WTC11 (cell line): Measurements from ENCODE around the gene CSH2. TPM values are rescaled to one million over a fixed set of nuclear protein-coding genes. Genes with fewer than 3 reads are reported as not detected.

Experiments
- ATAC-seq: fragments of 200-7000 bp; cut with Tn5 transposase; 2 replicates; pipeline ENCODE4 v1.10.0; 2021; ENCODE audit warnings: mild to moderate bottlenecking, moderate library complexity
- CTCF ChIA-PET: fragments of 300-600 bp; sonication (Branson Sonifier 250); formaldehyde crosslinking; loops from one replicate; lab custom pipeline; 2021; ENCODE audit warnings: antibody characterized with exemption; lab: Charles Lee
- POLR2A ChIA-PET: fragments of 350-600 bp; sonication (Branson Sonifier 250); formaldehyde crosslinking; loops from one replicate; lab custom pipeline; 2021; ENCODE audit warnings: antibody characterized with exemption; lab: Charles Lee
- DNase-seq: peaks from one replicate; pipeline ENCODE4 v3.0.0; 2021; ENCODE audit warnings: low spot score
- H3K27ac Mint-ChIP-seq: 2 replicates; pipeline ENCODE4 v1.8.0; 2021; ENCODE audit warnings: mixed read lengths
- H3K27me3 Mint-ChIP-seq: 2 replicates; pipeline ENCODE4 v1.8.0; 2021; ENCODE audit warnings: low read depth, mild to moderate bottlenecking, moderate library complexity, mixed read lengths
- H3K36me3 Mint-ChIP-seq: 2 replicates; pipeline ENCODE4 v1.8.0; 2021; ENCODE audit warnings: mixed read lengths
- H3K4me1 Mint-ChIP-seq: 2 replicates; pipeline ENCODE4 v1.8.0; 2022; ENCODE audit warnings: mixed read lengths
- H3K4me3 Mint-ChIP-seq: 2 replicates; pipeline ENCODE4 v1.8.0; 2021; ENCODE audit warnings: mild to moderate bottlenecking, moderate library complexity, mixed read lengths
- H3K9me3 Mint-ChIP-seq: 2 replicates; pipeline ENCODE4 v1.8.0; 2021; ENCODE audit warnings: mixed read lengths
- GTF2I ChIP-seq: fragments of 250-450 bp; sonication (Bioruptor Pico); conservative IDR thresholded peaks from 2 replicates; pipeline ENCODE4 v1.4.0; 2021; ENCODE audit warnings: mild to moderate bottlenecking
- SMAD3 ChIP-seq: sonication (generic); formaldehyde crosslinking; IDR thresholded peaks from 2 replicates; pipeline ENCODE4 v1.8.0; 2022; ENCODE audit warnings: missing genetic modification reagents, mild to moderate bottlenecking, borderline replicate concordance
- SP1 ChIP-seq: sonication (generic); formaldehyde crosslinking; conservative IDR thresholded peaks from 2 replicates; pipeline ENCODE4 v1.8.1; 2022; ENCODE audit warnings: missing genetic modification reagents
- TEAD1 ChIP-seq: sonication (generic); formaldehyde crosslinking; IDR thresholded peaks from 2 replicates; pipeline ENCODE4 v1.8.0; 2022; ENCODE audit warnings: mild to moderate bottlenecking, missing genetic modification reagents
- TP53 ChIP-seq: sonication (generic); formaldehyde crosslinking; IDR thresholded peaks from 2 replicates; pipeline ENCODE4 v1.8.1; 2023; ENCODE audit warnings: mild to moderate bottlenecking, missing genetic modification reagents
- ZNF219 ChIP-seq: sonication (generic); formaldehyde crosslinking; IDR thresholded peaks from 2 replicates; pipeline ENCODE4 v1.8.0; 2023; ENCODE audit warnings: missing genetic modification reagents, mild to moderate bottlenecking, borderline replicate concordance
- ZNF232 ChIP-seq: sonication (generic); formaldehyde crosslinking; IDR thresholded peaks from 2 replicates; pipeline ENCODE4 v1.8.0; 2022; ENCODE audit warnings: mild to moderate bottlenecking, missing genetic modification reagents
- ZNF317 ChIP-seq: sonication (generic); formaldehyde crosslinking; IDR thresholded peaks from 2 replicates; pipeline ENCODE4 v1.8.1; 2023; ENCODE audit warnings: low read depth, mild to moderate bottlenecking, moderate library complexity, missing genetic modification reagents, borderline replicate concordance
- total RNA-seq: library from RNA; stranded (reverse); gene quantifications from 3 replicates; pipeline ENCODE4 v1.2.3, GENCODE V29; 2021
- TF ChIP-seq, protein P1 (sequence below): sonication (generic); formaldehyde crosslinking; IDR thresholded peaks from 2 replicates; pipeline ENCODE4 v1.8.0; 2022; ENCODE audit warnings: missing genetic modification reagents
- TF ChIP-seq, protein P2 (sequence below): fragments of 250-450 bp; sonication (Bioruptor Pico); IDR thresholded peaks from 2 replicates; pipeline ENCODE4 v1.9.0; 2021; ENCODE audit warnings: mild to moderate bottlenecking, borderline replicate concordance
- TF ChIP-seq, protein P3 (sequence below): fragments of 250-450 bp; sonication (Bioruptor Pico); conservative IDR thresholded peaks from 2 replicates; pipeline ENCODE4 v1.9.0; 2021; ENCODE audit warnings: mild to moderate bottlenecking
- TF ChIP-seq, protein P4 (sequence below): sonication (generic); formaldehyde crosslinking; IDR thresholded peaks from 2 replicates; pipeline ENCODE4 v1.8.0; 2022; ENCODE audit warnings: mild to moderate bottlenecking, missing genetic modification reagents

The CSH2 gene
- total RNA-seq, 1 experiment from 2014 or later, result not detected

DNA sequence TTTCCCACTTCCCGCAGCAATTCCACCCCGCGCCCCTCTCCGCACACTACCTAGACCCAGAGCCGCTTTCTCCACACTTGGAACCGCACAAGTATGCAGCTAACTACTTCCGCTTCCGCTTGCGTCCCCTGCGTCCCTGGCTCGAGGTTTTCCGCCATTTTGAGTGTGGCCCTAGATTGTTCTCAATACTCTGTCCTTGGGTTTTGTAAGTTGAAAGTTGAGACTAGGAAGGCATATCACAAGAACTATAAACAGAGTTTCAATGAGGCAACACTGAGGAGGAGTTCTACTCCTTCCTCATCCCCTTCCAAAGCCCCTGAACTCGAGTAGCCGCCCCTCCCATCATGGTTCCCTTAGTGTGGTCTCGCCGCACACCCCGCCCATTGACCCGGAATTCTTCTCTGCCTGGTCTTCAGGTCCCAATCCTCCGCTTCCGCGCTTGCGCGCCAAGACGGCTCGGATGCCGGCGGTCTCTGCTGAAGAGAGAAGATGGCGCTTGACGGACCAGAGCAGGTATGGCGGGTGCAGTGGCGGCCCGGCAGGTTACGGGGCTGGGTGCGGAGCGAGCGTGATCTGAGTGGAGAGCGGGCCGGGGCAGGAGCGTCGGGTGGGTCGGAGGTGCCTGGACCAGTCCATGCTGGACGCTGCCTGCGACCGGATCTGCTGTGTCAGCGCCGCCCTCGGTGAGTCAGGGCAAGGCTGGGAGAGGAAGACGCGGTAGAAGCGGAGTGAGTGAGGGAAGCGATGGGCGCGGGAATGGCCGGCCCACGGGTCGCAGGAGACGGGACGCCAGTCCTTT, 46.3 kb downstream of the CSH2 start, which contains the start of the genes FTSJ3 and PSMC5 (continued):
- TF ChIP-seq, protein P1, sequence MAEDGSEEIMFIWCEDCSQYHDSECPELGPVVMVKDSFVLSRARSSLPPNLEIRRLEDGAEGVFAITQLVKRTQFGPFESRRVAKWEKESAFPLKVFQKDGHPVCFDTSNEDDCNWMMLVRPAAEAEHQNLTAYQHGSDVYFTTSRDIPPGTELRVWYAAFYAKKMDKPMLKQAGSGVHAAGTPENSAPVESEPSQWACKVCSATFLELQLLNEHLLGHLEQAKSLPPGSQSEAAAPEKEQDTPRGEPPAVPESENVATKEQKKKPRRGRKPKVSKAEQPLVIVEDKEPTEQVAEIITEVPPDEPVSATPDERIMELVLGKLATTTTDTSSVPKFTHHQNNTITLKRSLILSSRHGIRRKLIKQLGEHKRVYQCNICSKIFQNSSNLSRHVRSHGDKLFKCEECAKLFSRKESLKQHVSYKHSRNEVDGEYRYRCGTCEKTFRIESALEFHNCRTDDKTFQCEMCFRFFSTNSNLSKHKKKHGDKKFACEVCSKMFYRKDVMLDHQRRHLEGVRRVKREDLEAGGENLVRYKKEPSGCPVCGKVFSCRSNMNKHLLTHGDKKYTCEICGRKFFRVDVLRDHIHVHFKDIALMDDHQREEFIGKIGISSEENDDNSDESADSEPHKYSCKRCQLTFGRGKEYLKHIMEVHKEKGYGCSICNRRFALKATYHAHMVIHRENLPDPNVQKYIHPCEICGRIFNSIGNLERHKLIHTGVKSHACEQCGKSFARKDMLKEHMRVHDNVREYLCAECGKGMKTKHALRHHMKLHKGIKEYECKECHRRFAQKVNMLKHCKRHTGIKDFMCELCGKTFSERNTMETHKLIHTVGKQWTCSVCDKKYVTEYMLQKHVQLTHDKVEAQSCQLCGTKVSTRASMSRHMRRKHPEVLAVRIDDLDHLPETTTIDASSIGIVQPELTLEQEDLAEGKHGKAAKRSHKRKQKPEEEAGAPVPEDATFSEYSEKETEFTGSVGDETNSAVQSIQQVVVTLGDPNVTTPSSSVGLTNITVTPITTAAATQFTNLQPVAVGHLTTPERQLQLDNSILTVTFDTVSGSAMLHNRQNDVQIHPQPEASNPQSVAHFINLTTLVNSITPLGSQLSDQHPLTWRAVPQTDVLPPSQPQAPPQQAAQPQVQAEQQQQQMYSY (CRISPR knock-in tag), result peak; percentile 56; the same call in 1 of the 2 replicates
- TF ChIP-seq ZNF317 (CRISPR knock-in tag), result no peak
- no peak for TF ChIP-seq GTF2I (CRISPR knock-in tag)

DNA sequence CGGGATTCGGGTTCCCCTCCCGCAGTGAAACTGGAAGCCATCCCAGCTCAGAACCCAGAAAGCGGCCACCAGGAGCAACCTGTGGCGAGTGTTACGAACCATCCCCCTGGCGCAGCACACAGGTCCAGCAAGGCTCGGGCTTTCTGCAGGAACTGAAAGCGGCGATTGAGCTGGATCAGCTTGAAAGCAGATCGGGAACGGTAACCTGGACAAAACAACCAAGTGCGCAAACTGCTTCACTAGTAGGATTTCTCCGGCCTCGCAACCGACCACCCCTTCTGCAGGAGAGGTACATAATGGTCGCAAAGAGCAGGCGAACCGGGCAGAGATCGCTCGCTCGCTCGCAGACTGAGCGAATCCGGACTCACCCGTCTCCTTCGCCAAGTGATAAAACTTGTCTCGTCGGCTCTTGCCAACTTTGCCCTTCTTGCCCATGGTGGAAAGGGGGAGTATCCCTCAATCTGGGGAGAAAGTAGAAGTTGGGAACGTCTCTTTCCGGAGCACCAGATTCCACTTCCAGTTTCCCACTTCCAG, 46.9 kb downstream of the CSH2 start:
- CTCF ChIA-PET, result interaction anchor here (2.0 to 4.4 kb wide), 2 partner anchors 13 to 22 kb away, joined by 5 to 16 read pairs; no protein-coding TSS in a partner anchor
- POLR2A ChIA-PET, result interaction anchor here (1.0 to 1.6 kb wide), 3 partner anchors 17 to 53 kb away, joined by 4 to 9 read pairs (median 7); partner anchors contain the start of genes CCDC47 and DDX42
- DNase-seq (no peak), ATAC-seq (peak; percentile 2)
- Mint-ChIP-seq H3K4me3 (peak overlapping the region; percentile 96), H3K27ac (peak overlapping the region; percentile 100), H3K9me3 (no peaks in the 10 kb centered on the region), H3K4me1 (peaks cover 18% of the 10 kb centered on the region), H3K27me3 (no peaks in the 10 kb centered on the region), H3K36me3 (peaks cover 76% of the 10 kb centered on the region)
- TF ChIP-seq ZNF219 (CRISPR knock-in tag) (no peak), TEAD1 (CRISPR knock-in tag) (0 out of 2 replicates have a peak, but pooled peaks have one; percentile 7), TP53 (no peak), ZNF232 (CRISPR knock-in tag) (no peak), SMAD3 (CRISPR knock-in tag) (no peak), SP1 (no peak)
- TF ChIP-seq, protein P2, sequence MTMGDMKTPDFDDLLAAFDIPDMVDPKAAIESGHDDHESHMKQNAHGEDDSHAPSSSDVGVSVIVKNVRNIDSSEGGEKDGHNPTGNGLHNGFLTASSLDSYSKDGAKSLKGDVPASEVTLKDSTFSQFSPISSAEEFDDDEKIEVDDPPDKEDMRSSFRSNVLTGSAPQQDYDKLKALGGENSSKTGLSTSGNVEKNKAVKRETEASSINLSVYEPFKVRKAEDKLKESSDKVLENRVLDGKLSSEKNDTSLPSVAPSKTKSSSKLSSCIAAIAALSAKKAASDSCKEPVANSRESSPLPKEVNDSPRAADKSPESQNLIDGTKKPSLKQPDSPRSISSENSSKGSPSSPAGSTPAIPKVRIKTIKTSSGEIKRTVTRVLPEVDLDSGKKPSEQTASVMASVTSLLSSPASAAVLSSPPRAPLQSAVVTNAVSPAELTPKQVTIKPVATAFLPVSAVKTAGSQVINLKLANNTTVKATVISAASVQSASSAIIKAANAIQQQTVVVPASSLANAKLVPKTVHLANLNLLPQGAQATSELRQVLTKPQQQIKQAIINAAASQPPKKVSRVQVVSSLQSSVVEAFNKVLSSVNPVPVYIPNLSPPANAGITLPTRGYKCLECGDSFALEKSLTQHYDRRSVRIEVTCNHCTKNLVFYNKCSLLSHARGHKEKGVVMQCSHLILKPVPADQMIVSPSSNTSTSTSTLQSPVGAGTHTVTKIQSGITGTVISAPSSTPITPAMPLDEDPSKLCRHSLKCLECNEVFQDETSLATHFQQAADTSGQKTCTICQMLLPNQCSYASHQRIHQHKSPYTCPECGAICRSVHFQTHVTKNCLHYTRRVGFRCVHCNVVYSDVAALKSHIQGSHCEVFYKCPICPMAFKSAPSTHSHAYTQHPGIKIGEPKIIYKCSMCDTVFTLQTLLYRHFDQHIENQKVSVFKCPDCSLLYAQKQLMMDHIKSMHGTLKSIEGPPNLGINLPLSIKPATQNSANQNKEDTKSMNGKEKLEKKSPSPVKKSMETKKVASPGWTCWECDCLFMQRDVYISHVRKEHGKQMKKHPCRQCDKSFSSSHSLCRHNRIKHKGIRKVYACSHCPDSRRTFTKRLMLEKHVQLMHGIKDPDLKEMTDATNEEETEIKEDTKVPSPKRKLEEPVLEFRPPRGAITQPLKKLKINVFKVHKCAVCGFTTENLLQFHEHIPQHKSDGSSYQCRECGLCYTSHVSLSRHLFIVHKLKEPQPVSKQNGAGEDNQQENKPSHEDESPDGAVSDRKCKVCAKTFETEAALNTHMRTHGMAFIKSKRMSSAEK (CRISPR knock-in tag), result 0 out of 2 replicates have a peak, but pooled peaks have one; percentile 7
- TF ChIP-seq, protein P3, sequence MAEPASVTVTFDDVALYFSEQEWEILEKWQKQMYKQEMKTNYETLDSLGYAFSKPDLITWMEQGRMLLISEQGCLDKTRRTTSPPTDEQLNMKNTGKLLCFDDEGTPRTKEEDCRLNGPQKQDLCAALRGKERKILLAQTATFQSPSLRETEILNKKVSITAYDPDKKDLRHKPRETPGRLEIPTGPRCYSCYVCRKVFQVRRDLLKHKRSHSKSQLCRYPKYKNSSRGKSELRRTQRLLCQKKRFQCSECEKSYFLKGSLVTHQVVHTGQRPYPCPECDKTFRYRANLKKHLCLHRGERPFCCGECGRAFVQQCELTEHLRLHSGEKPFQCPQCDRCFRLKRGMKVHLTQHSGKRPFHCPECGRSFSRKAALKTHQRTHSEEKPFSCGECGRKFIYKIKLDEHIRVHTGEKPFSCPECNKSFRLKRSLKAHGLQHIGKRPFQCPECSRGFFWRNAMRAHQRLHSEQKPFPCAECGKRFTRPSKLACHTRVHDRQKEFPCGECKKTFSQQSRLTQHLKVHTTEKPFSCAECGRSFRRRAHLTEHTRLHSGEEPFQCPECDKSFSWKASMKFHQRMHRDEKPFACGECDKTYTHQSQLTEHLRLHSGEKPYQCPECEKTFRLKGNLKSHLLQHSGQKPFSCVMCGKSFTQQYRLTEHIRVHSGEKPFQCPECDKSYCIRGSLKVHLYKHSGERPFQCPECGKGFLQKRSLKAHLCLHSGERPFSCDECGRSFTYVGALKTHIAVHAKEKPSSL (CRISPR knock-in tag), result no peak
- TF ChIP-seq, protein P4, sequence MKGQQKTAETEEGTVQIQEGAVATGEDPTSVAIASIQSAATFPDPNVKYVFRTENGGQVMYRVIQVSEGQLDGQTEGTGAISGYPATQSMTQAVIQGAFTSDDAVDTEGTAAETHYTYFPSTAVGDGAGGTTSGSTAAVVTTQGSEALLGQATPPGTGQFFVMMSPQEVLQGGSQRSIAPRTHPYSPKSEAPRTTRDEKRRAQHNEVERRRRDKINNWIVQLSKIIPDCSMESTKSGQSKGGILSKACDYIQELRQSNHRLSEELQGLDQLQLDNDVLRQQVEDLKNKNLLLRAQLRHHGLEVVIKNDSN (CRISPR knock-in tag), result no peak
